Esophagus (tissue), 2 donors: ENCODE measurements around the gene NOP10. TPM values are rescaled to one million over a fixed set of nuclear protein-coding genes. Genes with fewer than 3 reads are reported as not detected.
"Not testable (repeated sequence)": the region's sequence is repeated elsewhere in the genome, so short reads cannot be mapped to it uniquely, and the experiment has no call there.

Experiments used
- H3K27ac ChIP-seq, 2 donors: one replicate each; pipeline ENCODE4 v1.5.1; 2013; ENCODE audit warnings: low read depth in 2 of 2, mild to moderate bottlenecking in 2 of 2, inconsistent platforms in 1 of 2, low read length in 1 of 2, moderate library complexity in 1 of 2
- H3K27me3 ChIP-seq, 2 donors: one replicate each; pipeline ENCODE4 v1.6.1; 2013; ENCODE audit warnings: low read length in 2 of 2, control low read depth in 1 of 2, mild to moderate bottlenecking in 1 of 2; ENCODE audit not compliant: insufficient read depth in 2 of 2, control insufficient read depth in 1 of 2
- H3K36me3 ChIP-seq, 2 donors: one replicate each; pipeline ENCODE4 v1.6.1; 2013; ENCODE audit warnings: low read length in 1 of 2; ENCODE audit not compliant: control insufficient read depth in 2 of 2, insufficient read depth in 2 of 2
- H3K4me1 ChIP-seq, 2 donors: one replicate each; pipeline ENCODE4 v1.6.1; 2013; ENCODE audit warnings: low read length in 1 of 2; ENCODE audit not compliant: control insufficient read depth in 2 of 2, insufficient read depth in 2 of 2
- H3K4me3 ChIP-seq, 2 donors: one replicate each; pipeline ENCODE4 v1.5.1; 2013; ENCODE audit warnings: low read length in 2 of 2, mild to moderate bottlenecking in 2 of 2, low read depth in 1 of 2, moderate library complexity in 1 of 2
- H3K9me3 ChIP-seq, 2 donors: one replicate each; pipeline ENCODE4 v1.6.1; 2013; ENCODE audit warnings: mild to moderate bottlenecking in 2 of 2, low read depth in 1 of 2, low read length in 1 of 2, moderate library complexity in 1 of 2; ENCODE audit not compliant: control insufficient read depth in 2 of 2, insufficient read depth in 1 of 2
- WGBS, 2 donors: extraction: QIAGEN DNeasy Blood & Tissue Kit; methylation state at CpG; one replicate each; pipeline ENCODE4 v1.1.7; 2013; 5-methylcytosine and 5-hydroxymethylcytosine counted together
- polyA plus RNA-seq, 2 donors: library from polyadenylated mRNA; stranded (reverse); fragments of 200-250 nt; gene quantifications; one replicate each; pipeline ENCODE4 v1.2.3, GENCODE V29; 2013
- donor health status: healthy with polysubstance abuse.
- donor health status: Bipolar disorder and iron deficiency.

The NOP10 gene
- polyA plus RNA-seq, result 100 to 1,000 TPM; 203 to 276 TPM

DNA sequence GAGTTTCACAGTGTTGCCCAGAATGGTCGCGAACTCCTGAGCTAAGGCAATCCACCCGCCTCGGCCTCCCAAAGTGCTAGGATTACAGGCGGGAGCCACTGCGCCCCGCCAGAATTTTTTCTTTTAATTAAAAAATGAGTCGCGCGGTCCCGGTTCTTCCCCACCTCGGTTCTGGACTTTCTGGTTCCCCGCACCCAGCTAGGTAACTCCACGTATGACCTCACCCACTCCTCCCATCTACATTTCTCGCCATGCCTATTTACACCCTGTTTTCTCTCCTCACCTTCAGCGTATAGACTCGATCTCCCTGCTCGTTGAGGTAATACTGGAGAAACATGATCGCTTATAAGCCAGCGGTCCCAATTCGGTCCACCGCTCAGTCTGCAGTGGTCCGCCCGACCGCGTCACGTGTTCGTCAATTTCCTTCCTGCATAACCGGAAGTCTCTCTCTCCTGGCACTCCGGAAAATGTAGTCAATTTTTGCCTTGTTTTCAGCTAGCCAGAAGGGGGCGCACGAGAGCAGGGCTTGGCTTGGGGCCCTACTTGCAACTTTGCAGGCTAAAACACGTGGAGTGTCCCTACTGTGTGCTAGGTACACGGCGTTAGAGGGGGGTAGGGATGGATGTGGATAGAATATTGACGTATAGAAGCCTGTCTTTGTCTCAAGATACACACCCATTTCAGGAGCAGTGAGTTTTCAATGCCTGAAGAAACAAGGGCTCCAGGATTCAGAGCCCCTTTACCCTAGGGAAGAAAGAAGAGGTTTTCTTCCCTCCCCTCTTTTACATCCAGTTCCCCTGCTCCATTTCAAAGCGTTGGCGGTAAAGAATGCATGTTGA lies at the start of gene NOP10, which contains the start of gene NUTM1:
TSS of gene NOP10 (minus strand) at position 400 of the 839 bp plus-strand sequence. CDS start at position 337, 63 bp downstream.
TSS of gene NUTM1 (plus strand) at position 579 of the 839 bp plus-strand sequence. CDS start 382 bp downstream, outside the sequence.
- peak within 1 kb of the TSS; percentile 91 to 99 for H3K27ac ChIP-seq
- 1 to 2% methylated on average over 38 of the region's 38 CpGs for WGBS, 2 donors
- H3K4me1 ChIP-seq, result peaks cover 0 to 3% of the 10 kb centered on the region in 2 donors
- H3K36me3 ChIP-seq, result peaks cover 0 to 3% of the 10 kb centered on the region in 2 donors
- no peaks in the 10 kb centered on the region for H3K9me3 ChIP-seq
- no peaks in the 10 kb centered on the region for H3K27me3 ChIP-seq
- peak within 1 kb of the TSS; percentile 68 to 78 for H3K4me3 ChIP-seq

DNA sequence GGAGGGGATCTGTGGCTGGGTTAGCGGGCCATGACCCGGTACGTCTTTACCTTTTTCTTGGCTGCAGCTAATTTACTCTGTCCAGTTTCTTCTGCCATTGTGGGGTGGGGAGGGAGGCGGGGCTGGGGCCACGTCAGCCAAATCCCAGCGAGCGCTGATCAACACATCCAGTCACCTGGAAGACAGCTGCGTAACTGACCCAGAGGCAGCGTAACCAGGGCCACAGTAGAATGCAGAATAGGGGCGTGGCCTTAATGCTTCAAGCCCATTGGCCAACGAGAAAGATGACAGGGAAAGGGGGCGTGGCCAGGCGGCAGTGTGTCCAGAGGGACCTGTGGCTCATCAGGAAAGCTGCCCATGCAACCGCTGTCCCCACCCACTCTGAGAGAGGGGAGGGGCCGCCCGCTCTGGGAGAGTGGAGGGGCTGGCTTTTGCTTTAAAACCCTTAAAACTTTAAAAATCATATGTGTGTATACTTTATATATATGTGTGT lies 46.7 kb upstream of the NOP10 start:
- H3K27ac ChIP-seq, H3K27me3 ChIP-seq: not testable (repeated sequence)
- no CpG with 5 or more reads among the region's 16 CpGs for WGBS, 2 donors

DNA sequence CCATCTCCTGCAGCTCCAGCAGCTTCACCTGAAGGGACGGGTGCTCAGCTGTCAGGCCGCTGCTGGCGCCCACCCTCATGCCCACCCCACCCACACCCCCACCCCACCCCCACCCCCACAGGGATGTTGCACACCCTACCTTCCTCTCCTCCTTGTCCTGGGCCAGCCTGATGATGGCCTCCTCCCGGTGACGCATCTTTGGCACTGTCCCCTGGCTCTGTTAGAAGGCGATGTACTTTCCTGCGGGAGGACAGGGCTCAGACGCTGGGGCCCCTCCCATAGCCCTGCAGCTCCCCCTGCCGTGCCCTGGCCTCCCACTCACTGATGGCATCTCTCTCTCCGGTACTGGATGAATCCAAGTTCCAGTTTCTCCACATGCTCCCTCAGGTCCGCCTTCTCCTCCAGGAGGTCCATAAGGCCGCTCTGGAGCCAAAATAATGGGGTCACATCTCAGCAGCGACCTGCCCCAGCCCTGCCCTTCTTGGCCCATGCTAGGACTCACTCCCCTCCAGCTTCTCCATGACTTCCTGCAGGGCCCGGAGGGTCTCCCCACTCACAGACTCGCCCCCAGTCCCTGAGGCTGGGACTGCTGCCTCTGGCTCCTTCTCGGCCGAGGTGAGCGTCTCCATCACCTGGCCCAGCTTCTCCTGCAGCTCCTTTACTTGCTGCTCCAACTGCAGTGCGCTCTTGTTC lies 39.0 kb upstream of the NOP10 start:
- H3K27ac ChIP-seq, H3K4me1 ChIP-seq: not testable (repeated sequence)
- WGBS, 2 donors, result no CpG with 5 or more reads among the region's 19 CpGs

More for the DNA sequence above, 46.7 kb upstream of the NOP10 start:
- not testable (repeated sequence) for H3K4me1 ChIP-seq, H3K4me3 ChIP-seq, H3K9me3 ChIP-seq, H3K36me3 ChIP-seq

DNA sequence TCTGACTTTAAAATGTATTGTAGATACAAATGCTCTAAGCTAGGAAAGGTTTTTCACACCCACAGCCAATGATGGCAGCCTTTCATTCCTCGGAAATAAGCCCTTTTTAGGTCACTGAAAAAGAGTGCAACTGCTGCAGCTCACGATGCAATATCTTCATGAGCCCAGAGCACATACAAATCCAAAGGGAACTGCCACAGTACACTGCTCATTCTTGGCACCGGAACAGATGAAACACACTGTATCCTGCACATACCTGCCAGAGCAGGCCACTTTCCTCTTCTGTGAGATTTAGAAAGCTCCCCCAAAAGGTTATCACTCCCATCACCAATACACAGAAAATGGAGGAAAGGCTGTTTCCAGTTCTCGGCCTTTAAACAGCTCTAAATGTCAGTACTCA lies 37.6 kb upstream of the NOP10 start:
- not testable (repeated sequence) for H3K27ac ChIP-seq, H3K36me3 ChIP-seq, H3K9me3 ChIP-seq, H3K4me1 ChIP-seq, H3K27me3 ChIP-seq, H3K4me3 ChIP-seq
- 67 to 88% methylated on average over 4 of the region's 4 CpGs for WGBS, 2 donors

More for the DNA sequence above, 39.0 kb upstream of the NOP10 start:
- H3K9me3 ChIP-seq, H3K4me3 ChIP-seq, H3K27me3 ChIP-seq, H3K36me3 ChIP-seq: not testable (repeated sequence)

- no peaks in the 10 kb centered on the region for H3K27me3 ChIP-seq
- H3K36me3 ChIP-seq, result no peaks in the 10 kb centered on the region
- H3K4me3 ChIP-seq, result no peak overlapping the region
- WGBS, 2 donors, result 98% methylated on average over 2 of the region's 2 CpGs
- no peaks in the 10 kb centered on the region for H3K9me3 ChIP-seq
- peaks cover 0 to 7% of the 10 kb centered on the region in 2 donors for H3K4me1 ChIP-seq
- no peak overlapping the region for H3K27ac ChIP-seq
Measured at GRCh38 chr15:34376856-34377255, 33.9 kb upstream of the NOP10 start.

GRCh38 chr15:34375541-34375940 lies 32.6 kb upstream of the NOP10 start:
- H3K27ac ChIP-seq, H3K9me3 ChIP-seq, H3K36me3 ChIP-seq, H3K4me1 ChIP-seq, H3K27me3 ChIP-seq, H3K4me3 ChIP-seq: not testable (repeated sequence)
- WGBS, 2 donors, result 76 to 84% methylated on average over 2 of the region's 2 CpGs

- peaks cover 0 to 7% of the 10 kb centered on the region in 2 donors for H3K4me1 ChIP-seq
- H3K27ac ChIP-seq, result no peak overlapping the region
- no peaks in the 10 kb centered on the region for H3K36me3 ChIP-seq
- 43 to 49% methylated on average over 2 of the region's 2 CpGs for WGBS, 2 donors
- H3K9me3 ChIP-seq, result no peaks in the 10 kb centered on the region
- H3K4me3 ChIP-seq, result no peak overlapping the region
- no peaks in the 10 kb centered on the region for H3K27me3 ChIP-seq
Measured at GRCh38 chr15:34374816-34375215, 31.9 kb upstream of the NOP10 start.

DNA sequence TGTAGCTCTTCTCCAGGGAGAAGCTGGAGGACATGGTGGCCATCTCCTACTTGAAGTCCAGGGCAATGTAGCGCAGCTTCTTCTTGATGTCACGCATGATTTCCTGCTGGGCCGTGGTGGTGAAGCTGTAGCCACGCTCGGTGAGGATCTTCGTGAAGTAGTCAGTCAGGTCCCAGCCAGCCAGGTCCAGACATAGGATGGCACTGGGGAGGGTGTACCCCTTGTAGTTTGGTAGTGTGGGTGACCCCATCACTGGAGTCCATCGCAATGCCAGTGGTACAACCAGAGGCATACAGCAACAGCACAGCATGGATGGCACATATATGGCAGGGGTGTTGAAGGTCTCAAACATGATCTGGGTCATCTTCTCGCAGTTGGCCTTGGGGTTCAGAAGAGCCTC lies 31.0 kb upstream of the NOP10 start:
- Histone ChIP-seq H3K4me3 (no peak overlapping the region), H3K9me3 (no peaks in the 10 kb centered on the region), H3K27me3 (no peaks in the 10 kb centered on the region), H3K36me3 (no peaks in the 10 kb centered on the region), H3K27ac (no peak overlapping the region), H3K4me1 (peaks cover 0 to 7% of the 10 kb centered on the region in 2 donors)
- 87 to 88% methylated on average over 8 of the region's 8 CpGs for WGBS, 2 donors

- H3K36me3 ChIP-seq, result no peaks in the 10 kb centered on the region
- H3K27me3 ChIP-seq, result no peaks in the 10 kb centered on the region
- H3K27ac ChIP-seq, result no peak overlapping the region
- no peak overlapping the region for H3K4me3 ChIP-seq
- no peaks in the 10 kb centered on the region for H3K9me3 ChIP-seq
- 65 to 70% methylated on average over 2 of the region's 2 CpGs for WGBS, 2 donors
- H3K4me1 ChIP-seq, result peaks cover 0 to 8% of the 10 kb centered on the region in 2 donors
Measured at GRCh38 chr15:34370643-34371042, 27.7 kb upstream of the NOP10 start.
